ENCODE results near the gene GNLY. TPM values are rescaled to one million over a fixed set of nuclear protein-coding genes. Genes with fewer than 3 reads are reported as not detected.
A peak's percentile ranks its signal among the peaks of the same experiment; 100 is the strongest.
"Not testable (repeated sequence)": the region's sequence is repeated elsewhere in the genome, so short reads cannot be mapped to it uniquely, and the experiment has no call there.

Gene GNLY
- 1 to 10 TPM in 1 of 2 donors, under 1 TPM in 1; 0.52 to 2.8 TPM for total RNA-seq
- long read RNA-seq: 0 reads

DNA sequence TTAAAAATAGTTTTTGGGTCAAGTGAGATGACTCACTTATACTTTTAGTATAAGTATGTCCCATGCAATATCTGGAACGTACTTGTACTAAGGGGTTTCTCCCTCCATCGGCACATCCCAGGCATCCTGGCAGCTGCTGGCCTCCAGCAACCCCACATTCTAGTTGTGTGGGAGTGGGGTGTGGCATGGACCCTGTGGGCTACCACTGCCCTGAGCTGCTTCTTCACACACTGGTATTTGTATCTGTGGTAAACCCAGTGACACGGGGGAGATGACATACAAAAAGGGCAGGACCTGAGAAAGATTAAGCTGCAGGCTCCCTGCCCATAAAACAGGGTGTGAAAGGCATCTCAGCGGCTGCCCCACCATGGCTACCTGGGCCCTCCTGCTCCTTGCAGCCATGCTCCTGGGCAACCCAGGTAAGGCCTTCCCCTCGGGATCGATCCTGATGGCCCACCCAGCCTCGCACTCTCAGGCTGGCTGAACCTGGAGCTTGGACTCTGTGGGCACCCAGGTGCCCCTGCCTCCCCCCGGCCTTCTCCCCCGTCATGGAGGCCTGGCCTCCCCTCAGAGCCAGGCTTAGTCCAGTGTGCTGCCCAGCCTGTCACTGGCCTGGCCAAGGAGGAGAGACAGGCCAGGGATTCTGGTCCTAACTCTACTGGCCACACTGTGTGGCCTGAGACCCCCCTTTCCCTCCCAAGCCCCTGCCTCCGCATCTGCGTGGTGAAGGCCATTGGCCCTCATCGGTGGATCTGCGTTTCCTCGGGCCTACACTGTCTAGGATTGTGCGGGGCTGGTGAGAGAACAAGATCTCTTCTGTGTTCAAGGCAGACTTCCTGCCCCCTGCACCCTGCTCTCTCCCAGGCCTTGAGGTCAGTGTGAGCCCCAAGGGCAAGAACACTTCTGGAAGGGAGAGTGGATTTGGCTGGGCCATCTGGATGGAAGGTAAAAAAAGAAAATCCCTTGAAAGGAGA lies at the start of gene GNLY:
GNLY (plus strand) TSS at position 307 of the 974 bp plus-strand sequence; CDS start at position 368, 61 bp downstream.
- DNase-seq: no peak
- intact Hi-C loops (cut with DNase I): no loop called here
- no peak for ATAC-seq

DNA sequence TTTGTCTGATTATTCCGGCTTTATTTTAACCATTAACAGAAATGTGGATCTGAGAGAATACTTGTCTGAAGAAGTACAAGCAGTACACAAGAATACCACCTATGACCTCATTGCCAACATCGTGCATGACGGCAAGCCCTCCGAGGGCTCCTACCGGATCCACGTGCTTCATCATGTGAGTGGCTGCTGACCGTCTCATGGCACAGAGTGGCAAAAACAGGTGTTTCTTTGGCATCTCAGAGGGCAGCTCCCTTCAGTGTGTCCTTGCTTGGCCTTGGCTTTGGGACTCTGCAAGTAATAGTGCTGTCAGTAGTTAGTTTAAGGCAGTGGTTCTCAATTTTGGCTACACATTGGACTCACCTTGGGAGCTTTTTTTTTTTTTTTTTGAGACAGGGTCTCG lies 49.2 kb upstream of the GNLY start:
- no peak for ATAC-seq
- no peak for DNase-seq
- intact Hi-C loops (cut with DNase I): loop anchor here in 1 of 2 donors (10.0 kb wide), 1 partner anchor 170 kb away; no protein-coding TSS in a partner anchor

DNA sequence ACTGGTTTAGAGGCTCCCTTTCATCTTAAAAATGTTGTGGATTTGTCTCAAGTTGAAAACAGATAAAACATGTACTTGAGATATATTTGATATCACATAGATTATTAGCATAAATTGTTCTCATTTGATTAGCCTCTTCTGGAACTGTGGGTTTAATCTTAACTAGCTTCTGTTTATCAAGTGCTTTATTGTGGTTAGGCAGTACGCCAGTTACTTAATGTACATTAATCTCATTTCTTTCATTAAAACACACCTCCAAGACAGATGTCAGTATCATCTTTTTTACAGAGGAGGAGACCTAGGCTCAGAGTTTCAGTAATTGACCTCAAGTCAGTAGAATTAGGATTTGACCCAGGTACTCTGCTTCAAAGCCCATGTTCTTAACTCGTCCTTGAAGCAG lies 48.0 kb upstream of the GNLY start:
- ATAC-seq (no peak), DNase-seq (no peak)
- intact Hi-C loops (cut with DNase I): loop anchor here in 1 of 2 donors (10.0 kb wide), 1 partner anchor 169 kb away; no protein-coding TSS in a partner anchor

DNA sequence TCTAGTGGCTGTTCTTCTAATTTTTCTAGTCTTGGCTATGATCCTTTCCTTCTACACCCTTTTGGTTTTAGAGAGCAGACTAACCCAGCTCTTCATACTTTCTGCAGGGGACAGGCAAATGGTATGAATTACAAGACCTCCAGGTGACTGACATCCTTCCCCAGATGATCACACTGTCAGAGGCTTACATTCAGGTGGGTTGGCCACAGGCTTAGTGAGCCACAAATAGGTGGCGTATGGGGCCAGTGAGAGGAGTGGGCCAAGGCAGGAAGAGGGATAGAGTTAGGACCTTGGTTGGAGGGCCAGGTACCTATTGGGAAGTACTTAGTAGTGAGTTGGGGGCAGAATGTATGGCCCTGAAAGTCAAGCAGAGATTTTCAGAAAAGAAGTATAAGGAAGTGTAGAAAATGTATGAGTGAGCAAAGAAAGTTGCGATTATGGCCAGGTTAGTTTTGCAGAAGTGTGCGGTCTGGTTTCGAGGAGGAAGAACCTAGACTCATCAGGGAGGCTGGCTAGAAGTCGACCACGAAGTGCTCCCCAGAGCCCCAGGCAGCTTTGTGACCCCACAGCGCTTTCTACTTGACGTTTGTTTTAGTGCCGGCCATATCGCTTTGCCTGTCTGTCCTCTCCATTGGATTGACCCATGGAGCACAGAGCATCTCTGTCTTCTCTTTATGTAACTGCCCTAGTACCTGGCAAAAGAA lies 46.2 kb upstream of the GNLY start:
- intact Hi-C loops (cut with DNase I): loop anchor here in 1 of 2 donors (10.0 kb wide), 1 partner anchor 167 kb away; no protein-coding TSS in a partner anchor
- ATAC-seq (no peak), DNase-seq (no peak)

DNA sequence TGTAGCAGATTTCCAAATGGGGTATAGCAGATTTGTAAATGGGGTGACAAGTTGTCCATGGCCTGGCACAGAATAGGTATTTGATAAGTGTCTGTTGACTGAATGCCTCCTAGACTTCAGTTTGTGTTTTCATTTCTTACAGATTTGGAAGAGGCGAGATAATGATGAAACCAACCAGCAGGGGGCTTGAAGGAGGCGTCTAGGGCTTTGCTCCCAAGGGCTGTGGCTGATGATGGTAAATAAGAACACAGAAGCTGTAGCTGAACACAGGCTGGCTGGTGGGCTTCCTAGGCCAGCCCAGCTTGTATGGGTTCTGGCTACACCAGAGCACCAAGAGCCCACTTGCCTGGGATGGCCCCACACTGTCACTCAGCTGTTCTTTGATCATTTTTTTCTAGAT lies 45.5 kb upstream of the GNLY start:
- no peak for DNase-seq
- intact Hi-C loops (cut with DNase I): loop anchor here in 1 of 2 donors (10.0 kb wide), 1 partner anchor 166 kb away; no protein-coding TSS in a partner anchor
- peak in 1 of 2 donors; percentile 18 for ATAC-seq

DNA sequence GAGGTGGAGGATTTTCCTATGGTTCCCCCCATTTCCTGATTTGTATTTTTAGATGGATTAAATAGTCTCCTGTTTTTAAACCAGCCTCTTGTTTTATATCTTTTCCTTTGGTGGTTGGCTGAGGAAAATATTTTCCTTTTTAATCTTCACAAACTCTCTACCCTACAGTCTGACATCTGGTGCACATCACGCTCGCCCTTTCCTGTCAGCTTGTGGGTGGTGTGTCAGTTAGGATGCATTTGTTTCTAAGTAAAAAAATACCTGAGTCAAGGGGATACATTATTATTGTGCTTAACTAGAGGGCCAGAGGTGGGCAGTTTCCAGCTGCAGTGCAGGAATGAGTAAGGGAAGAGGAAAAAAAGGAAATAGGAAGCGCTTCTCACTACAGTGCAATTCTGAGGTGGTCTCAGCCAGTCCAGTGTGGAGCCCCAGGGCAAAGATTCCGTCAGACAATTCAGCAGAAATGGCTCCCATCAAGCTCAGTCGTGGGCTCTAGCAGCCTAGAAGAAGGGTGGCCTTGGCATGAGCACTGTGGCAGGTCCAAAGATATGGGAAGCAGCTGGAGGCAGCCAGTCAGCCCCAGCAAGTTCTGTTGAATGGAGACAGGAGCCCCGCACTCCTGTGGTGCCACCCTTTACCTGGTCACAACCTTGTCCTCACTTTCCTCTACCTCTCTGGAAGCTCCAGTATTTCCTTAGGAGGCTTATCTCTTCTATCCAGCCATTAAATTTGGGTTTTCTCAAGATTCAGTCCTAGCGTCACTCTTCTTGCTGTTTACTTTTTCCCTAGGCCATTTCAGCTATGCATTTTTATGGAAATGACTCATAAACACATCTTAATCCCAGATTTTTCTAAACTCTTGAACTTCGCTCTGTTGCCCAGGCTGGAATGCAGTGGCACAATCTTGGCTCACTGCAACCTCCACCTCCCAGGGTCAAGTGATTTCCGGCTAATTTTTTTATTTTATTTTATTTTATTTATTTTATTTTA lies 44.7 kb upstream of the GNLY start:
- intact Hi-C loops (cut with DNase I): loop anchor here in 1 of 2 donors (10.0 kb wide), 2 partner anchors 55 to 165 kb away; no protein-coding TSS in a partner anchor
- DNase-seq (no peak), ATAC-seq (peak in 1 of 2 donors; percentile 51)

DNA sequence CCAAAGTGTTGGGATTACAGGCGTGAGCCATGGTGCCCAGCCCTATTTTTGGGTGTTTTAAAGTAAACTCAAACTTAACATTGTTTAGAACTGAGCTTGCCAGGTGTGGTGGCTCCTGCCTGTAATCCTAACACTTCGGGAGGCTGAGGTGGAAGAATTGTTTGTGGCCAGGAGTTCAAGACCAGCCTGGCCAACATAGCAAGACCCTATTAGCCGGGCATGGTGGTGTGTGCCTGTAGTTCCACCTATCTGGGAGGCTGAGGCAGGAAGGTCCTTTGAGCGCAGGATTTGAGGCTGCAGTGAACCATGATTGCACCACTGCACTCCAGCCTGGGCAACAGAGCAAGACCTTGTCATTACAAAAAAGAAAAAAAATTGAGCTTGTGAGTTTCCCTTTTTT lies 43.7 kb upstream of the GNLY start:
- ATAC-seq (no peak), DNase-seq (no peak)
- intact Hi-C loops (cut with DNase I): loop anchor here in 1 of 2 donors (10.0 kb wide), 1 partner anchor 54 kb away; no protein-coding TSS in a partner anchor

DNA sequence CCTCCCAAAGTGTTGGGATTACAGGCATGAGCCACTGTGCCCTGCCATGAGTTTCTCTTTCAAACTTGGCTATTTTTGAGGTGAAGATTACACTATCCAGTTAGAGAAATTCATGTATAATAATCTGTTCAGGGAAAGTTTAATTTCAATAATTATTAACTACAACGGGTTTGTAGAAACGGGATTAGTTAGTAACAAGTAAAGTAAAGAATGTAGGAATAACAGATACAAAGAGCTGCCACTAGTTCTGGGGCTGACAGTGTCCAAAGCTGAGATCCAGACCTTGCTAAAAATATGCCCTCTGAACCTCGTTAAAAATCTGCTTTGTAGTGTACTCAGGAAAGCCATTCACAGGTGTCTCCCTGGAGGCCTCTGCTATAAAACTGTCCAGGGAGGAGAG lies 43.1 kb upstream of the GNLY start:
- intact Hi-C loops (cut with DNase I): loop anchor here in 1 of 2 donors (10.0 kb wide), 1 partner anchor 54 kb away; no protein-coding TSS in a partner anchor
- no peak for DNase-seq
- no peak for ATAC-seq

DNA sequence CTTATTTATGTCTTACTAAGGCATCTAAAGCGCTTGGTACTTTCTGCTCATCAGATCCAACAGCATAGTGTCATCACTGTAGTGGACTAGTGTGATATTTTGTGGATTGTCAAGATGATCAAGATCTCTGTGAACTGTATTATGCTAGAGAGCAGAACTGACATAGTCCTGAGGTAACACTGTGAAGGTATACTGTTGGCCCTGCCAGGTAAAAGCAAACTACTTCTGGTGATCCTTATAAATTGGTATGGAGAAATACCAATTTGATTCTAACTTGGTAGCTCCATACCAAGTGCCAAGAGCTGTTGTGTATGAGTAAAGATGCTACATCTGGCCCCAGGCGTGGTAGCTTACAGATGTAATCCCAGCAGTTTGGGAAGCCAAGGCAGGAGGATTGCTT lies 42.1 kb upstream of the GNLY start:
- no peak for DNase-seq
- no peak for ATAC-seq
- intact Hi-C loops (cut with DNase I): loop anchor here in 1 of 2 donors (10.0 kb wide), 1 partner anchor 53 kb away; no protein-coding TSS in a partner anchor

DNA sequence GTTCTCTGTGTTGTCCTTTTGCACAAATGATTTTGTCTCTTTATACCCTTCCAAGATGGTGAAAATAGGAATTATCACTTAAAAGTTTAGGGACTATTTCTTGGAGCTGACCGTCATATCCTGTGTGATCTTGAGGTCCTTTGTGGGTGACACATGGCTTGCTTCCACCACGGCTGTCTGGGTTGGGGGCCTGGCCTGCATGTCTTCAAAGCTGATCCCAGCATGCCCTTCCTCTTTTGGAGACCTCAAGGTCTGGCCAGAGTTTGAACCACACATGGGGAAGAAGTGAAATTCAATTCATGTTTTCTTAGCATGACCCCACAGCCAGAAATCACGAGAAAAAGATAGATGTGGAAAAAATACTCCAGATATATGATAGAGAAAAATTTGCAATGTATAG lies 40.2 kb upstream of the GNLY start:
- intact Hi-C loops (cut with DNase I): loop anchor here in 1 of 2 donors (10.0 kb wide), 1 partner anchor 51 kb away; no protein-coding TSS in a partner anchor
- ATAC-seq: no peak

DNA sequence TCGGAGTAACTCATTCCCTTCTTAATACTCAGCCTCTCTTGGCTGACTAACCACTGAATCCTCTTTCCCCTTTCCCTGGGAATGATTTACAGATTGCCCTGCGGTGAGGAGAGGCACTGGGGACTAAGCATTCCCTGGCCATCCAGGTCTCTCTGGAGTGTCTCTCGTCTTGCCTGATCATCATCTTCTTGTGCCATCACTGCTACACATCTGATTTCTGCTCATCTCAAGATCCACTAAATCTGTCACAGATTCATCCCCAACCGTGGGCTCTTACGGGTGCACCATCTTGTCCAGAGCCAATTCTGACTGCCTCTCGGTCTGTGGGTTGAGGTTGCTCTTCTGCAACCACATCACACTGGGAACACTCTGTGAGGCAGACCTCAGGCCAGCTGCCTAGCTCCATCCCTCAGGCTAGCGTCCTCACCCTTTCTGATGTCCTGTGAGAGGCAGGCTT lies 38.2 kb upstream of the GNLY start:
- no peak for ATAC-seq
- intact Hi-C loops (cut with DNase I): loop anchor here in 1 of 2 donors (10.0 kb wide), 1 partner anchor 49 kb away; no protein-coding TSS in a partner anchor

More for the DNA sequence above, 40.2 kb upstream of the GNLY start:
- DNase-seq: no peak

DNA sequence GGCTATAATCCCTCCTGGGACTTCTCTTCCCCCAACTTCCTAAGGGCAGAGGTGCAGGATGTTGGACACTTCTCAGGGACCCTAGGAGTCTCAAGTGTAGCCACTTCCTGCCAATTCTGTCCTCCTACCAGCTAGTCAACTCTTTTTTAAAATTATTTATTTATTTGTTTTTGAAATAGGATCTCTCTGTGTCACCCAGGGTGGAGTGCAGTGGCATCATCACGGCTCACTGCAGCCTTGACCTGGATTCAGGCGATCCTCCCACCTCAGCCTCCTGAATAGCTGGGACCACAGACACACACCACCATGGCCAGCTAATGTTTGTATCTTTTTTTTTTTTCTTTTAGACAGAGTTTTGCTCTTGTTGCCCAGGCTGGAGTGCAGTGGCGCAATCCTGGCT lies 37.7 kb upstream of the GNLY start:
- intact Hi-C loops (cut with DNase I): loop anchor here in 1 of 2 donors (10.0 kb wide), 1 partner anchor 48 kb away; no protein-coding TSS in a partner anchor
- DNase-seq (no peak), ATAC-seq (no peak)

More for the DNA sequence above, 38.2 kb upstream of the GNLY start:
- no peak for DNase-seq

DNA sequence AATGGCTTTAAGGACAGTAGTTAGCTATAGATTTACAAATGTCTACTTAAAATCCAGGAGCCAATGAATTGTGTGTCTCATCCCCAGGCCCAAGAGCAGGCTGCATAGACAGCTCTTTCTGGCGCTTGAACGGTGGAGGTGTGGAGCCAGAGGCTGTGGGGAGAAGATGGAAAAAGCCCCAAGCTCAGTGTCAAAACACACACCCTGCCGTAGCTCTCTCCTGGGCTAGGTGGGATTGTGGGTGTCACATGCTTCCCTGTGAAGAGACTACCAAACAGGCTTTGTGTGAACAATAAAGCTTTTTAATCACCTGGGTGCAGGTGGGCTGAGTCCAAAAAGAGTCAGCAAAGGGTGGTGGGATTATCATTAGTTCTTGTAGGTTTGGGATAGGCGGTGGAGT lies 36.8 kb upstream of the GNLY start:
- not testable (repeated sequence) for DNase-seq
- intact Hi-C loops (cut with DNase I): loop anchor here in 1 of 2 donors (10.0 kb wide), 1 partner anchor 47 kb away; no protein-coding TSS in a partner anchor

DNA sequence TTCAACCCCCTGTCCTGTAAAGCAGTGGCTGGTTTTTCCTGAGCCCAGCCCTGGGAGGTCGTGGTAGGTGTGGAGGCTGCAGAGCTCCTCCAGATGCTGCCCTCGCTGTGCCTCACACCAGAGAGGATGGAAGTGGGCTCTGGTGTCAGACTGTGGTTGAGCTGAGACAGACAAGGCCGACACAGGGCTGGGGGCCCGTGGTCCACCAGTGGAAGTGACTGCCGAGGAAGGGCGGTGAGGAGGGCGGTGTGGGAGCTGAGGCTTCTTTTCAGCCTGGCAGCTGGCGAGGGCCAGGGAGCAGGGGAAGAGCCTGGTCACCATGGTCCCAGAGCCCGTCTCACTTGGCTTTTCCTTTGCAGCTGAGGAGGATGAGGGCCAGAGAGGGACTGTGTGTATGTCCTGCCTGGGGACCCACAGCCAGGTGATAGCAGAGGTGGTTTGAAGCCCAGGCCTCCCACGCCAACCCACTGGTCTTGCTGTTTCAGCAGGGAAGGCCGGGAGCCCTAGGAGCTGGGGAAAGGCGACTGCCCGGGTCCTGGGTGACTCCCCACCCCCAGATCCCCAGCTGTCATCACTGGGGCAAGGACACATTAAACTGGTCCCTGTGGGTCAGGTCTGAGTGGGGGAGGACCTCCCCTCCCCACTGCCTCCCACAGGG lies 34.7 kb upstream of the GNLY start:
- no peak for DNase-seq
- intact Hi-C loops (cut with DNase I): loop anchor here in 1 of 2 donors (10.0 kb wide), 1 partner anchor 45 kb away; no protein-coding TSS in a partner anchor
- ATAC-seq: no peak

More for the DNA sequence above, 36.8 kb upstream of the GNLY start:
- ATAC-seq: not testable (repeated sequence)

DNA sequence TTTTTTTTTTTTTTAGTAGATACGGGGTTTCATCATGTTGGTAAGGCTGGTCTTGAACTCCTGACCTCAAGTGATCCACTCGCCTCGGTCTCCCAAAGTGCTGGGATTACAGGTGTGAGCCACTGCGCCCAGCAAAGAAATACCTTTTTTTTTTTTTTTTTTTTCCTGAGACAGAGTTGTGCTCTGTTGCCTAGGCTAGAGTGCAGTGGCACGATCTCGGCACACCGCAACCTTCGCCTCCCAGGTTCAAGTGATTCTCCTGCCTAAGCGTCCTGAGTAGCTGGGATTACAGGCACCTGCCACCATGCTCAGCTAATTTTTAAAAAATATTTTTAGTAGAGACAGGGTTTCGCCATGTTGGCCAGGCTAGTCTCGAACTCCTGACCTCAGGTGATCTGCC lies 33.9 kb upstream of the GNLY start:
- intact Hi-C loops (cut with DNase I); ATAC-seq; DNase-seq: not testable (repeated sequence)

DNA sequence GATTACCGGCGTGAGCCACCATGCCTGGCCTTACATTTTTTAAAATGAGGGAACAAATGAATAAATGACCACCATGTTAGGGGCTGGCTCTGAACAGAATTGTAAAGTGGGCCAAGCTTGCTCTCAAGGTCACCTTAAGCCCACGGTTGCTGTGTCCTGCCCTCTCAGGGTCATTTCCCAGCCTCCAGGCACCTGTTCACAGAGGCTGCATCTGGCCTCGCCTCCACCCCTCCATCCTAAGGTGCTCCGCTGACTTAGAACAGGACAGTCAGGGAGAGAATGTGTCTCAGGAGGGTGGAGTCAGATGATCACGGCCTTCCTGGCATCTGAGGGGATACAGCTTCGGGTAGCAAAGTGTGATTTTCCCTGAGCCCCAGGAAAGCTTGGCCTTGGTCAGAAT lies 33.4 kb upstream of the GNLY start:
- ATAC-seq: no peak
- intact Hi-C loops (cut with DNase I): no loop called here

More for the DNA sequence above, 33.4 kb upstream of the GNLY start:
- DNase-seq: no peak
